Erythroblast (primary cell): ENCODE data around the gene LRRC66.

Source experiments
- GATA1 ChIP-seq: IDR thresholded peaks from 2 replicates; pipeline ENCODE4 v1.6.1; 2011; ENCODE audit warnings: low read depth, mild to moderate bottlenecking, control low read depth, low read length, moderate library complexity
- POLR2A ChIP-seq: IDR thresholded peaks from 2 replicates; pipeline ENCODE4 v1.6.1; 2011; ENCODE audit warnings: mild to moderate bottlenecking, low read length

GRCh38 chr4:51997647-51998046 lies 22.5 kb downstream of the LRRC66 start:
- TF ChIP-seq POLR2A (no peak), GATA1 (no peak)
